Body of pancreas (tissue), 4 donors: ENCODE results near the gene CPSF4. TPM values are rescaled to one million over a fixed set of nuclear protein-coding genes. Genes with fewer than 3 reads are reported as not detected.

Source experiments
- ATAC-seq: fragments of 150-250 bp; one replicate; pipeline ENCODE4 v1.9.1; 2016
- DNase-seq, 4 donors: peaks; one replicate each; pipeline ENCODE4 v3.0.0-alpha.2; 2019
- H3K27ac ChIP-seq, 4 donors: fragments of 200-600 bp; sonication (generic); 1 replicate in 3 of 4; 2 replicates in 1 of 4; pipeline versions ENCODE4 v1.5.1 to v1.6.1; 2016 to 2019; ENCODE audit warnings: mild to moderate bottlenecking in 1 of 4, mixed read lengths in 1 of 4, moderate library complexity in 1 of 4
- H3K27me3 ChIP-seq, 2 donors: fragments of 200-600 bp; sonication (generic); one replicate each; pipeline ENCODE4 v1.6.0; 2016; ENCODE audit warnings: mild to moderate bottlenecking in 1 of 2
- H3K36me3 ChIP-seq, 2 donors: fragments of 200-600 bp; sonication (generic); replicated peaks in 1 of 2; 2 replicates each; pipeline ENCODE4 v1.5.1; 2016; ENCODE audit warnings: low read depth in 2 of 2; ENCODE audit not compliant: insufficient read depth in 1 of 2
- H3K4me1 ChIP-seq: fragments of 200-600 bp; sonication (generic); one replicate; pipeline ENCODE4 v1.6.0; 2016
- H3K4me3 ChIP-seq, 2 donors: fragments of 200-600 bp; sonication (generic); 1 replicate in 1 of 2; 2 replicates in 1 of 2; pipeline ENCODE4 v1.5.1; 2016 to 2019
- H3K9me3 ChIP-seq, 3 donors: fragments of 200-600 bp; sonication (generic); 1 replicate in 2 of 3; 2 replicates in 1 of 3; pipeline ENCODE4 v1.5.1; 2016
- POLR2A ChIP-seq, 3 donors: fragments of 450-650 bp; IDR thresholded peaks; one replicate each; pipeline ENCODE4 v1.6.1; 2016; ENCODE audit warnings: antibody characterized with exemption in 3 of 3, mild to moderate bottlenecking in 2 of 3
- WGBS, 2 donors: methylation state at CpG; one replicate each; pipeline ENCODE4 v1.1.5; 2017; 5-methylcytosine and 5-hydroxymethylcytosine counted together
- intact Hi-C: fragments of 100-400 bp; cut with DNase I; formaldehyde crosslinking; loops from one replicate; pipeline ENCODE4 v1.15.1; 2023
- total RNA-seq, 2 donors: library from RNA; depleted of rRNA; stranded (reverse); fragments of >200 nt; gene quantifications; one replicate each; pipeline ENCODE4 v1.1.0, GENCODE V29; 2016
- TF ChIP-seq, protein P1 (sequence below), 7 experiments: fragments of 450-650 bp in 4 of 7; fragments of 200-600 bp in 3 of 7; sonication (generic) in 3 of 7; IDR thresholded peaks; one replicate each; pipeline ENCODE4 v1.5.1; 2016 to 2019; ENCODE audit warnings: antibody characterized with exemption in 7 of 7

CPSF4 gene
- total RNA-seq, 2 donors from 2014 or later = 24.4 to 31.1 TPM

DNA sequence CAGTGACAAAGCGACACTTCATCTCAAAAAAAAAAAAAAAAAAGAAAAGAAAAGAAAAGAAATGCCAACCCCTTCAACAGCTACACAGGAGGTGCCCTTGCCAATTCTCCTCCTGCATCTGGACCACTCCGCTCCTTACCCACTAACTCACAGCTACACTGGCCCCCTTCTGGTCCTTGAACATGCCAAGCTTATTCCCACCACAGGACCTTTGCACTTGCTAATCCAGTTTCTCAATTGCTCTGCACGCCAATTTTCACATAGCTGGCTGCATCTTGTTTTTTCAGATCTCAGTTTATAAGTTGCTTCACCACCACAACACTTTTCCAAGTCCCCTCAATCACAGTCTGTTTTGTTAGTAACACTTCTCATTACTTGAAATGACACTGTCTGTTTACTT is 35.9 kb upstream of the CPSF4 start:
- no peak for ATAC-seq

GRCh38 chr7:99403764-99404163 is 35.0 kb upstream of the CPSF4 start:
- Histone ChIP-seq H3K4me1 (peaks cover 33% of the 10 kb centered on the region), H3K27ac (no peak overlapping the region), H3K4me3 (no peak overlapping the region), H3K27me3 (no peaks in the 10 kb centered on the region), H3K36me3 (peaks cover 0 to 18% of the 10 kb centered on the region in 2 donors), H3K9me3 (no peaks in the 10 kb centered on the region)
- 45 to 69% methylated on average over 5 of the region's 5 CpGs for WGBS, 2 donors
- ATAC-seq = no peak
- no peak for DNase-seq
- intact Hi-C loops = no loop called here
- TF ChIP-seq POLR2A (IDR thresholded peaks at IDR 0.05) = no peak
- TF ChIP-seq, protein P1, sequence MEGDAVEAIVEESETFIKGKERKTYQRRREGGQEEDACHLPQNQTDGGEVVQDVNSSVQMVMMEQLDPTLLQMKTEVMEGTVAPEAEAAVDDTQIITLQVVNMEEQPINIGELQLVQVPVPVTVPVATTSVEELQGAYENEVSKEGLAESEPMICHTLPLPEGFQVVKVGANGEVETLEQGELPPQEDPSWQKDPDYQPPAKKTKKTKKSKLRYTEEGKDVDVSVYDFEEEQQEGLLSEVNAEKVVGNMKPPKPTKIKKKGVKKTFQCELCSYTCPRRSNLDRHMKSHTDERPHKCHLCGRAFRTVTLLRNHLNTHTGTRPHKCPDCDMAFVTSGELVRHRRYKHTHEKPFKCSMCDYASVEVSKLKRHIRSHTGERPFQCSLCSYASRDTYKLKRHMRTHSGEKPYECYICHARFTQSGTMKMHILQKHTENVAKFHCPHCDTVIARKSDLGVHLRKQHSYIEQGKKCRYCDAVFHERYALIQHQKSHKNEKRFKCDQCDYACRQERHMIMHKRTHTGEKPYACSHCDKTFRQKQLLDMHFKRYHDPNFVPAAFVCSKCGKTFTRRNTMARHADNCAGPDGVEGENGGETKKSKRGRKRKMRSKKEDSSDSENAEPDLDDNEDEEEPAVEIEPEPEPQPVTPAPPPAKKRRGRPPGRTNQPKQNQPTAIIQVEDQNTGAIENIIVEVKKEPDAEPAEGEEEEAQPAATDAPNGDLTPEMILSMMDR (IDR thresholded peaks at IDR 0.05) = no peak

More for the DNA sequence above, 35.9 kb upstream of the CPSF4 start:
- H3K36me3 ChIP-seq = peaks cover 0 to 18% of the 10 kb centered on the region in 2 donors
- no peaks in the 10 kb centered on the region for H3K27me3 ChIP-seq
- DNase-seq = no peak
- no peak overlapping the region for H3K27ac ChIP-seq
- intact Hi-C loops = no loop called here
- peaks cover 33% of the 10 kb centered on the region for H3K4me1 ChIP-seq
- TF ChIP-seq, protein P1 (IDR thresholded peaks at IDR 0.05) = no peak
- TF ChIP-seq POLR2A (IDR thresholded peaks at IDR 0.05) = no peak
- no peak overlapping the region for H3K4me3 ChIP-seq
- no peaks in the 10 kb centered on the region for H3K9me3 ChIP-seq
- 97 to 100% methylated on average over 3 of the region's 3 CpGs for WGBS, 2 donors

DNA sequence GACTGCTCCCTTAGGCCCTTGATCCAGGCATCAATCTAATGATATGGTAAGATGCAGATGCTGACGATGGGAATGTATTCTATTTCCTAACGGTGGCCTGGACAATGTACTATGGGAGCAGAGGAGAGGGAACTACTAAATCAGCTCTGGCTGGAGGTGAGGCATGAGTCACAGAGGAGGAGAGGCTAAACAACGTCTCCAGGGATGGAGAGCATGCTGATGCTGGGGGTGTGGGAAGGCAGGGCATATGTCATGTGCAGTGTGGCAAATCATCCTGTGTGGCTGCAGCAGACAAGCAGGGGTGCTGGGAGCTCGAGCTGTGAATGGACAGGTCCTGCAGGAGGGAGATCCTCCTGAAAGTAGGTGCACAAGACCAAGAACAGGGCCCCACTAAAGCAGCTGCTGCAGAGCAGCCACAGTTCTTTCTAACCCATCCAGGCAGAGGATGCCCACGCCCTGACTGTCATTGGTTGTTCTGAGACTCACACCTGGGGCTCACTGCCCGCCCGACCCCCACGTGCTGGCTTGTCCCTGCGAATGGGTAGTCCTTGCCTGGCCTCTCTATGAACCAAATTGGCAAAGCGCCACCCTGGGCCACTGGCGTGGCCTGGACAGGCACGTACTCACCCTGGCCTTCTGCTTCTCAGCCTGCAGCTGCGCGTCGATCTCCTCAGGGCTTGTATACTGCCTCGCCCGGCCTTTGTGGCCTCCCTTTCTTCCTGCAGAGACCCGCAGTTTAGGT is 34.3 kb upstream of the CPSF4 start:
- ATAC-seq (no peak), DNase-seq (peak in 1 of 4 donors; percentile 34)
- TF ChIP-seq POLR2A (IDR thresholded peaks at IDR 0.05) = no peak
- TF ChIP-seq, protein P1 (IDR thresholded peaks at IDR 0.05) = no peak
- no peak overlapping the region for H3K4me3 ChIP-seq
- H3K36me3 ChIP-seq = peaks cover 0 to 18% of the 10 kb centered on the region in 2 donors
- H3K27me3 ChIP-seq = no peaks in the 10 kb centered on the region
- H3K27ac ChIP-seq = no peak overlapping the region
- H3K9me3 ChIP-seq = no peaks in the 10 kb centered on the region
- peaks cover 33% of the 10 kb centered on the region for H3K4me1 ChIP-seq
- 73 to 83% methylated on average over 13 to 18 of the region's 18 CpGs for WGBS, 2 donors
- intact Hi-C loops = no loop called here

DNA sequence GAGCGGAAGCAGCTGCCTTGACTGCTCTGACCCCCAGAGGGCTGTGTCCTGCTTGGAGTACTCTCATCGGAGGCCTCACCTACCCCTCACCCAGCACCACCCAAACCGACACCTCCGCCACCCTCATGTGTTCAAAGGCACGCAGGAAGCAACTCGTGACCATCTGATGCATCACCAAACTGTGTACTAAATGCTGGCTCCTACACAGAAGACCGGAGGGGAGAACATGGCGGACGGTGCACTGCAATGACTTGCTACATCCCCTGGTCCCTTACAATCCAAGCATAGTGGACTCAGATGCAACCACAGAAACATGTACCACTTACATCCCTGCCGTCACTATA is 33.8 kb upstream of the CPSF4 start:
- no peak overlapping the region for H3K4me3 ChIP-seq
- intact Hi-C loops = no loop called here
- H3K9me3 ChIP-seq = no peaks in the 10 kb centered on the region
- no peak for TF ChIP-seq POLR2A (IDR thresholded peaks at IDR 0.05)
- TF ChIP-seq, protein P1 (IDR thresholded peaks at IDR 0.05) = no peak
- H3K27me3 ChIP-seq = no peaks in the 10 kb centered on the region
- no peak for DNase-seq
- no peak overlapping the region for H3K27ac ChIP-seq
- no peak for ATAC-seq
- 88 to 91% methylated on average over 6 to 10 of the region's 10 CpGs for WGBS, 2 donors
- peaks cover 36% of the 10 kb centered on the region for H3K4me1 ChIP-seq
- H3K36me3 ChIP-seq = peaks cover 0 to 13% of the 10 kb centered on the region in 2 donors

- DNase-seq = no peak
- intact Hi-C loops = no loop called here
- Histone ChIP-seq H3K4me3 (no peak overlapping the region), H3K4me1 (peaks cover 45% of the 10 kb centered on the region), H3K9me3 (no peaks in the 10 kb centered on the region), H3K36me3 (peaks cover 0 to 13% of the 10 kb centered on the region in 2 donors), H3K27ac (no peak overlapping the region), H3K27me3 (no peaks in the 10 kb centered on the region)
- TF ChIP-seq, protein P1 (IDR thresholded peaks at IDR 0.05) = no peak
- TF ChIP-seq POLR2A (IDR thresholded peaks at IDR 0.05) = no peak
- ATAC-seq = no peak
- WGBS, 2 donors = 57 to 64% methylated on average over 1 of the region's 1 CpG
These were observed 32.2 kb upstream of the CPSF4 start for GRCh38 chr7:99406557-99406956.
